ENCODE data around the gene OBSCN. TPM values are rescaled to one million over a fixed set of nuclear protein-coding genes. Genes with fewer than 3 reads are reported as not detected.

OBSCN gene
- total and polyA plus RNA-seq, 2 of the 4 experiments (the other 2 are of a cell fraction): 4.1 to 9.5 TPM

DNA sequence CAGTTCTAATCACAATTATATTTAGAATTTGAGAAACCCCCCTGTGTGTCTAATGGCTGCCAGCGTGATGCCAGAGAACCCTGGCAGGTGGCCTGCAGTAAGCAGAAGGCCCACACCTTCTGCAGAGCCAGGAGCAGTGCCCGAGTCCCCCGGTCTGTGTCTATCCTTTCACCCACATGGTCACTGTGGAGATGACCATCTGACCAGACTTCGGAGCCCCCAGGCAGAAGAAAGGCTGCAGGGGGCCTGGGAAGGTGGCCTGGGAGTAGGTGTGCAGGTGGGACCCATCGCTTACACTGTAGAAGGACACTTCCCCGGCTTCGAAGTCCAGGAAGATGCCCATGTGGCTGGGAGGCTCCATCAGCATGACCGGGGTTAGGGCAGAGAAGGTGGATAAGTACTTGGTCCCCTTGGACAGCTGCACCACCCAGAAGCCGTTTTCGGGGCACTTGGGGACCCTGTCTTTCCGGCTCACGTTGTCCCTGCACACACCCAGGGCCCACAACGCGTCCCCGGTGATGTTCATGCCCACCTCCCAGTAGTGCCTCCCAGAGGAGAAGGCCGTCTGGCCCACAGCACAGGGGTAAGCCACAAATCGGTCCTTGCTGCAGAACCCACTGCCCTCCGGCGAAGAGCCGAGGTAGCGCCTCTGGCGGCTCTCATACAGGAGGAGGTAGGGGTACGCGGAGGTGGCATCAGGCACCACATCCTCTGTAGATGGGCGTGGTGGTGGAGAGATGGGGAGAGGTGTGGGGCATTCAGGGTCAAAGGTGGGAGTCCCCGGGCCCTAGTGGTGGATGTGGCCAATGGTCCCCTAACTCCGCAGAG lies 200.4 kb downstream of the OBSCN start:
- POLR2A ChIA-PET (ENCODE audit: unreplicated experiment): no interaction called here
- dilution Hi-C loops (cut with HindIII; ENCODE audit: low sequenced_read_pairs, unreplicated experiment): no loop called here

More for the DNA sequence above, 200.4 kb downstream of the OBSCN start:
- peaks cover 36% of the 10 kb centered on the region for H4K20me1 ChIP-seq (ENCODE audit: insufficient read depth, low read length)
- peak overlapping the region; percentile 23; the same call in 1 of the 2 replicates for H4K91ac ChIP-seq (ENCODE audit: insufficient read depth, low read depth, low read length)
- no peak overlapping the region for H4K5ac ChIP-seq (ENCODE audit: low read depth, low read length)
- H3K9ac ChIP-seq (ENCODE audit: low read depth, low read length): 0 out of 2 replicates have a peak overlapping the region, but pooled peaks have one; percentile 3
- H3K9me3 ChIP-seq (ENCODE audit: control insufficient read depth, insufficient read depth, low read length): no peaks in the 10 kb centered on the region
- in situ Hi-C loops (cut with MboI; ENCODE audit: low sequenced_read_pairs): no loop called here
- H3K36me3 ChIP-seq (ENCODE audit: control insufficient read depth, insufficient read depth, low read length): peaks cover 19% of the 10 kb centered on the region
- DNase-seq: no peak
- no peak for ATAC-seq (ENCODE audit: low read depth)
- peak overlapping the region; percentile 61 for H2AFZ ChIP-seq (replicated peaks; ENCODE audit: low read length, poor library complexity)
- H2BK5ac ChIP-seq (ENCODE audit: low read depth, low read length, poor library complexity, severe bottlenecking): no peak overlapping the region
- H3K4me1 ChIP-seq (ENCODE audit: control insufficient read depth, insufficient read depth, low read length): peaks cover 16% of the 10 kb centered on the region
- H3K4ac ChIP-seq (ENCODE audit: low read depth, low read length): peak overlapping the region; percentile 94; the same call in 1 of the 2 replicates
- WGBS, 2 experiments (ENCODE audit: extremely low coverage in 2 of 2, insufficient read length in 1 of 2): 90% methylated on average over 3 of the region's 27 CpGs; no CpG with 5 or more reads in 1 of the 2 experiments
- H3K27me3 ChIP-seq (ENCODE audit: control insufficient read depth, insufficient read depth, low read length): no peaks in the 10 kb centered on the region
- H3K27ac ChIP-seq (ENCODE audit: insufficient read depth, low read length): no peak overlapping the region
- peak overlapping the region; percentile 90 for H3K14ac ChIP-seq (replicated peaks; ENCODE audit: low read depth, low read length)
- H2AK5ac ChIP-seq (ENCODE audit: low read depth, low read length): peak overlapping the region; percentile 75
- H3K18ac ChIP-seq (ENCODE audit: low read depth, low read length): no peak overlapping the region
- TF ChIP-seq MAZ (IDR thresholded peaks at IDR 0.05; ENCODE audit: borderline replicate concordance, low read depth, low read length) (peak; percentile 3; the same call in 1 of the 2 replicates), MAFK (IDR thresholded peaks at IDR 0.05; ENCODE audit: low read depth, low read length) (no peak)
- peaks cover 19% of the 10 kb centered on the region for H3K9me1 ChIP-seq (ENCODE audit: insufficient read depth, low read length)
- no TSS peak for BruUV-seq (replicated peaks)
- H4K8ac ChIP-seq (ENCODE audit: low read depth in 2 of 2, low read length in 2 of 2): peak overlapping the region in 1 of 2 experiments; percentile 13; a peak in 1 of 4 replicates
- no peak overlapping the region for H3K23ac ChIP-seq (ENCODE audit: low read depth, low read length)
- H3K4me2 ChIP-seq (ENCODE audit: low read depth, low read length): peak overlapping the region; percentile 86
- H3K56ac ChIP-seq (ENCODE audit: extremely low read depth, insufficient read depth, low read length): no peak overlapping the region
- no peak overlapping the region; the same call in 1 of the 2 replicates for H2BK120ac ChIP-seq (ENCODE audit: low read depth, low read length)
- peaks cover 21 to 71% of the 10 kb centered on the region in 2 experiments for H3K79me1 ChIP-seq (ENCODE audit: low read depth in 1 of 2, low read length in 2 of 2)
- no peak overlapping the region for H2BK20ac ChIP-seq (ENCODE audit: low read depth, low read length)
- H2BK15ac ChIP-seq (ENCODE audit: low read depth, low read length): no peak overlapping the region; the same call in 2 of the 3 replicates
- intact Hi-C loops (cut with micrococcal nuclease): no loop called here
- CTCF ChIA-PET: no interaction called here
- H2AK9ac ChIP-seq (replicated peaks; ENCODE audit: low read depth, low read length, poor library complexity): peak overlapping the region; percentile 98
- H3K4me3 ChIP-seq (ENCODE audit: insufficient read depth, low read depth, low read length): no peak overlapping the region
